ENCODE data around the gene NTM. TPM values are rescaled to one million over a fixed set of nuclear protein-coding genes. Genes with fewer than 3 reads are reported as not detected.

NTM gene
- polyA plus RNA-seq, 1 donor = 44.4 TPM

DNA sequence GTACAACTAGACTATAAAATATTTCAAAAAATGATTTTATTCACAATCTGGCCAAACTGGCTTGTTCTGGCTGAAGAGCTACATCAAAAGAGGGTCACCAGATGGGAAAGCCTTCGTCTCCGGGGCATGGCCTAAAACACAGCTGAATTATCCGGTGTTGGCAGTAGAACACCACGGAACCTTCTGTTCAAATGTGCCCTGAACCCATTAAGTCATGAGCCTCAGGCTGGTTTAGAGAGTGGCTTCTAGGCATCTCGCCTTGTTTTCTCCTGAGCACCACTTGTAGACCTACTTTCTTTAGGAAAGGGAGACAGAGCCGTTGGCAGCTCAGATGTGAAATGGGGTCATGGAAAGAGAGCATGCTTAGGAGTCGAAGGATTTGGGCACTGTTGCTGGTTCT lies 890.2 kb downstream of the NTM start:
- DNase-seq = no peak

DNA sequence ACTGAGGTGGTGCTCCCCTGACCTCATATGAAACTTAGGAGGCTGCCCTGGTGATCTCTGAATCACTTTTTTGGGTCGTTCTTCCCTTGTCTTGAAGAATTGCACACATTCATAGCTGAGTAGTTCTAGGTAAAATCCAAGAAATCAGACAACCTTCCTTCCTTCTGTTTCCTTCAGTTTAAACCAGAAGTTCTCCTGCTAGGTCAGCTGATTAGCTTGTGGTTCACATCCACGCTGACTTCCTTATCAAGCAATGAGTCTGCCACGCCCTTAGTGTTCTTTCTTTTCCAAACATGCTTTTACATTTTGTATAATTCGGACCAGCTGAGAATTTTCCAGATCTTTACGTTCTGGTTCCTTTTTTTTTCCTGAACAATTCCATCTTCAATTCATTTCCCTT lies 892.8 kb downstream of the NTM start:
- DNase-seq = no peak

DNA sequence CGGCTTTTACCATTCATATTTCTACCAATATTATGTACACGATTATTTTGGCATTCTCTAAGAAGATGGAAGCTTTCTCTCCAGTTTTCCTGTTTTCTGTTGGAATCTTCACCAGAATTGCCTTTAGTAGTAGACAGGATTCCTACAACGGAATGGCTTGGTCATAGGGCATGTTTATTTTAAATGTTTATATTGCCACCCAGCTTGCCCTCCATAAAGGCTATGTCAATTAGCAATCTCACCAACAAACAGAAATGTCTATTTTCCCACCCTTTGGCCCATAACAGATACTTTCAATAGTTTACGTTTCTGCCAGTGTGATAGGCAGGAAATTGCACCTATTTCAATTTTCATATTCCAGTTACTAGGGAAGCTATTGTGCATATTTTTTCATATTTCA lies 893.5 kb downstream of the NTM start:
- DNase-seq = no peak

DNA sequence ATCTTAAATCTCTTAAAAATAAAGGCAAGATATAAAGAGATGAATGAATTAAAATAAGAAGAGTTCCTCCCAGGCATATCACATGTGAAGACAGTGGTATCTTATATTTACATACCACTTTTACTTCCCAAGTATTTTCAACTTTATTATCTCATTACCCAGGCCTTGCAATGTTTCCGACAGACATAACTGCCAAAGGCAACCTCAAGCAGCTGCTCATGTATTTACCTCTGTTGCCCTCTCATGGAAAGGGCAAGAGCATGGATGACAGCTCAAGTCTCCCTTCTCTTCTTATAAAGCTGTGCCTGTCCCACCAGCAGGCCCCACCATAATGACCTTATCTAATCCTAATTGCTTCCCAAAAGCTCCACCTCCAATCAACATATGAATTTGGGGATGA lies 894.2 kb downstream of the NTM start:
- no peak for DNase-seq

DNA sequence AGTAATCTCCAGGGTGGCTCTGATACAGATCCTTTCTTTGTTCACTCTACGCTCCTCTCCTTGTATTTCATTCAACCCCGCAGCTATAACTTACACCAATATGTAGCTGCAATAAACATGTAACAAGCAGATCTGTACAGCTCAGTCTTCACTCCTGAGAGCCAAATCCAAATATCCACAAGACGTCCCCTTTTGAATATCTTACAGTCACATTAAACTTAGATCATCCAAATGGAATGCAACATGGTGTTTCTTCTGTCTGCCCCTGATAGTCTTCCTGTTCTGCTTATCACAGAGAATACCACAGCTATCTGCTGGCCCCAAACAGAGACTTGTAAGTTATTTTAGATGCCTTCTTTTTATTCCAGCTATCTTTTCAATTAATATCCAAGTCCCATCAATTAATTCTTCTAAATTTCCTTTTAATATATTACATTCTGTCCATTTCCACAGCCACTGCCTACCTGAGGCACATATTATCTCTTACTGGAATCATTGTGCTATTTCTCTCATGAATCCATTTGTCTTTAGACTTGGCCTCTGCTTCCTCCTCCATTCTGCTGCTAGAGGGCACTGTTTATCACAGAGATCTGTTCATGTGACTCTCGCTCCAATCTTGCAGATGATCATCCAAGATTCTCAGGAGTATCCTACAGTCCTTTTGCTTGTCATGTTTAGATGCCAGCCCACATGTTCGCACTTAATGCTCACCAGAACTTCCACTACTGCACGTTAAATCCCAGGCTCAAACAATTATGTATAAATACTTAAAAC lies 908.6 kb downstream of the NTM start:
- peak; percentile 31 for DNase-seq

DNA sequence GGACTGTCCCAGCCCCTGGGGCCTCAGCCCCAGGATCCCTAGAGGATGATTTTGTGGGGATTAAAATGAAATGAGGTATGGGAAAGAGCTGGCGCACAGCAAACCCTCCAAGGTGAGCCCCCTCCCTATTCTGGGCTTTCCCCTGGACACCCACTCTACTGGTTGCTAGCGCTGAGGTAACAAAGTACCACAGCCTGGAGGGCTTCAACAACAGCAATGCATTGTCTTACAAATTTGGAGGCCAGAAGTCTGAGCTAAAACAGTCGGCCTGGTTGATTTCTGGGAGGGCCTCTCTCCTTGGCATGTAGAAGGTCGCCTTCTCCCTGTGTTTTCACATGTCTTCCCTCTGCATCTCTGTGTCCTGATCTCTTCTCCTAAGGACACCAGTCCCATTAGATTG lies 913.6 kb downstream of the NTM start:
- DNase-seq = no peak

DNA sequence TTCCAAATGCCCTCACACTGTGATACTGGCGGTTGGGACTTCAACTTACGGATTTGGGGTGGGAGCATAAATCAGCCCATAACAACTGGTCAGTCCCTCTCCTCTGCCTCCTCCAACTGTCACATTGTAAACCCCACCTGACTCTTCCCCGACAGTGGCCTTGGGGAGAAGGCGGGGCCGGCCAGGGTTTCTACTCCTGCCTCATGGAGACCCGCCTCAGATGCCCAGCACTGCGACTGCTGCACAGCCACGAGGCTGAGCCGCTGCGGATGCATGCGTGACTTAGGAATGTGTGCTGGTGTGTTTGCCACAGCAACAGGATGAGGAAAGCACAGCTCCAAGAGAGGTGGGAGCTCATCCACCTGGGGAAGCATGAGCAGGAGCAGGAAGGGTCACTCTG lies 914.2 kb downstream of the NTM start:
- no peak for DNase-seq

DNA sequence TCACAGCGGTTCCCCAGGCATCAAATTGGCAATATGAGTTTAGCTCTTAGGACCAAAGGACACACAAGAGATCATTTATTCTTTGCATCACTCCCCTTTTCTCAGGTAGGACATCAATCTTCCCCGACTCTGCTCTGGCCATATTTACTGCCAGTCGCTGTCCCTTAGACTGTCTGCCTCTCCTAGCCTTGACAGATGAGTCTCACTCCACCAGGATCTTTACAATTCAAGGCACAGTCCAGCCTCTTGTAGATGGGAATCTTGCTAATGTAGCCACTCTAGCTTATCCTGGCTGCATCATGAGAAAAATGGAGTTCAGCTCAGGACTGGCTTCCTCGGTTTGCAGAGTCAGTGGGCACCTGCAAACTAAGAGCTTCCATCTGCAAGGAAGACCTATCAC lies 915.2 kb downstream of the NTM start:
- no peak for DNase-seq

DNA sequence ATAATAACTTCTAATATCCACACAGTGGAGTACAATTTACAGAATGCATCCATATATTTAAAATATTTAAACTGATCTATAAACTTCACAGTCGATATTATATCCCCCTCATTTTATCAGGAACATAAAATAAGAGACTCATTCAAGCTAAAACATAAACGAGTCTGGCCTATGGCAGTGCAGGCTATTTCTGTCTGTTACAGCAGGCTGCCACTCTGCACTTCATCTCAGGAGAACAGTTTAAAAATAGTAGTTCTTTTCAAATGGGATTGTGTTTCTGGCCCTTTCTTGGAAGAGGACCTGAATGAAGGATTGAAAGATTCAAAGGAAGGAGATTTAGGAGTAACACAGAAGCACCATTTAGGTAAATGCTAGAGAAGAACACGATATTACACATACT lies 915.7 kb downstream of the NTM start:
- DNase-seq = no peak

DNA sequence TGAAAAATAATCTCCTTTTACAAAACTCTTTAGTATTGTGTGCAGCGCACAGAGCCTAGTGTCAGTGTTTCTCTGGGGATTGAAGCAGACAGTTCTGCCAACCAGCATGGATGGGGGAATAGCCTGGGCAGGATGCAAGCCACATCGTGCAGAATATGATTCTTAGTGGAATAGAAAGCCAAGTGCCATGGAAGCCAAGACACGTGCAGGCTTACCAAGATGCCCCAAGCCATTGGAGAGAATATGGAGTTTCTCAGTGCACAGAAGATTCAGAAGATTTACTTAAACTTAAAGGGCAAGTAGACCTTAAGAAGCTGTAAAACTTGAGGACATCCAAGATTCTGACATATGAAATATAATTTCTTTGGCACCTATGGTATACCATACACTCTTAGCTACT lies 917.6 kb downstream of the NTM start:
- DNase-seq = no peak

DNA sequence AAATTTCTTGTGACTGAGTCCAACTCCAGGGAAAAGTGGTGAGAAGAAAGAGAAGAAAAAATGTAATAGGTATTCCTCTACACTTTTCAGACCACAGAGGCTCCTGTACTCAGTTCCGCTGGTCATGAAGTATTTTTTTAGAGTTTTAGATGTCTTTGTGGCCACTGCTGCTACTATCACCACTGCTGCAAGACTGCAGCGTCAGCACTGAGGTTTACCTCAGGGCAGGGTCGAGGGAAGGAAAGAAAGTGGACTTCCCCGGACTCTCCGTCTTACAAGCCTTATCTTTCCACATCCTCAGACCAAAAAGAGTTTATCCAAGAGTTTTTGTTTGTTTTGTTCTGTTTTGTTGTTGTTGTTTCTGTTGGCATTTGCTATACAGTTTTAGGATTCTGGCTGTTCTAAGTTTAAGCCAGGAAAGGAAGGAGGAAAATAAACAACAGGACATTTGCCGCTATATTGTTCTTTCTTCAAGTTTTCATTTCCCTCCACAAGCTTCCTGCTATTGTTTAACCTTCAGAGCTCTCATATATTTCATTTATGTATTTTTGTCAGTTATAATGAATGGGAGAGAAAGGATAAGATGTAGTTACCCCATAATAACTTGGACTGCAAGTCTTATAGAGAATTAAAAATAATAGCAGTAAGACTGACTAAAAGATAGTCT lies 919.3 kb downstream of the NTM start:
- DNase-seq = no peak

DNA sequence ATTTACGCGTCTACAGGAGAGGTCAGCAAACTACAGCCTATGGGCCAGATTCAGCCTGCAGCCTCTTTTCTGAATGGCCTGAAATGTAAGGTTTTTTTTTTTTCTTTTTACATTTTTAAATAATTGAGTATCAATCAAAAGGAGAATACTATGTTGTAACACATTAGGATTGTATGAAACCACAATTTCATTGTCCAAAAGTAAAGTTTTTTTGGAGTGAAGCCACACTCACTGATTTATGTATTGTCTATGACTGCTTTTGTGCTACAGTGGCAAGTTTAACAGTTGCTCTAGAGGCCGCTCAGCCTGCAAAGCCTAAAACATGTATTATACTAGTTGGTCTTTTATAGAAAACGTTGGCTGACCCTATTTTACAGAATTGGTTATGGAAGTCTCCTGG lies 923.2 kb downstream of the NTM start:
- no peak for DNase-seq

DNA sequence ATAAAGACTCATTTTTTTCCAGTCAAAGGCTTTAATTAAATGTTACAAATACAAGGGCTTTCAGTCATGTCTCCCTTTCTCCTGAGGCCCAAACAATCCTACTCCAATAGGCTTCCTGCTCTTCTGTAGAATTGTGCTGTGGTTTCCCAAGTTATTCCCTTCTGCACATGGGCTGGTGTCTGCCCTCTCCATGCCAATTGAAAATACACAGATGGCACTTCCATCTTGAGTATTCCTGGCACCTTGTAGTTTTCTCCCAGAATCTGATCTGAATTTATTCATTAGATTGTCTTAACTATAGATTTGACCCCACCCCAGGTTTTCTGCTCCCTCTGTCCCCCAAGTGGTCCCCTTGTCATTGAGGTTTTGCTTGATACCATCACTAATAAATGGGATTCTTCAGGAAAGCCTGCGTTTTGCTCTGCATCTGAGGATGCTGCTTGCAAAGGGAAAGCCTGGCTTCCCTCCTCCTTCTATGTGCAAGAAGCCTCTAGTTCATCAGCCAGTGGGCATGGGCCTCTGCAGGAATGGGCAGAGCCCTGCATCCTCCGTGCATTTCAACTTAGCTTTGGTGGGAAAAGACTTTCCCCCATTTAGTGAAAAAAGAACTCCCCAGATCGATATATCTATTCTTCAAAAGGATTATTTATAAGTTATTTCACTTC lies 926.7 kb downstream of the NTM start:
- no peak for DNase-seq

DNA sequence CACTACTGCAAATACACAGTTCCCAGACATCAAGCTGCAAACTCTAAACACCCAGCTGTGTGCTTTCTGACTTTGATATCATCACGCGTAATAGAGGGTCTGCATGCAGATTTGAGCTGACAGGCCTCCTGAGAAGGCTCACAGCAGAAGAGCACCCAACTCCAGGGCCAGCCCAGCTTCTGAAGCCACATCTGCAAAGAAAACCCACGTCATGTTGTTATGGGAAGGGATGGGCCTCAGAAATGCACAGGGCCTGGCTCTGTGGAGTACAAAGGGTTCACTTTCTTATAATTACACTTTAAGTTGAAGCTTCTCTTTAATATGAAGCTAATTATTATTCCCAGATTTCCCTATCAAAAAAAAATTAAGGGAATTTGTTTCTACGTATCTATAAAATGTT lies 927.9 kb downstream of the NTM start:
- no peak for DNase-seq

DNA sequence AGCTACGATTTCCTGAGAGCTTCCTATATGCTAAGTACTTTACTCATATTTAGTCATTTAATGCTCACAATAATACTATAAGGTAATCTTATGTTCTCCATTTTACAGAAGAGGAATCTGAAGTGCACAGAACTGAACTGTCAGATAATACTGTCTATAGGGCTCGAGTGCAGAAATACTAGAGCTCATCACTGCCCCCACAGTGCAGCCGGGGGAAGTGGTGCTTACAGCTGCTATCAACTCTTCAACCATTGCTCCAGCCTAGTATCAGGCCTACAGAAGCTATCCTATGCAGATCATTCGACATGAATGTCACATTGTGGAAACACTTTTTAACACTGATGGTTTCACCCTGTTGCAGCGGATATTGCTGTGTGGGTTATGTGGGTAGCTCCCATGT lies 929.9 kb downstream of the NTM start:
- DNase-seq = no peak

DNA sequence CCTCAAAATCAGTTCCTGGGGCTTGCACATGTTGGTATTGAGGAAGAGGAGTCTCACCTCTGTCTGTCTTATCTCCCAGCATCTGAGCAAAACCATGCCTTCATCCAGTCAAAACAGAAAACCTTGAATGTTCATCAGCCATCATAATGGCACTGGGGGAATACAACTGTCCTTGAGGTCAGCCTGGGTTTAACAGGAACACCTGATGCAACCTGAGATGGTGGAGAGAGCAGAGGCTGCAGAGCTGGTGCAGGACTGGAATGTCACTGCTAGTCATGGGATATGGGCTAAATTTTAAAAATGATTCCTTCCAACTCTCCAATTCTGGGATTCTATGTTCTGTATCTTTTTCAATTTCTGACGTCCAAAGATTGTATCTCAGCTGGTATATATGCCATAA lies 931.0 kb downstream of the NTM start:
- DNase-seq = no peak

DNA sequence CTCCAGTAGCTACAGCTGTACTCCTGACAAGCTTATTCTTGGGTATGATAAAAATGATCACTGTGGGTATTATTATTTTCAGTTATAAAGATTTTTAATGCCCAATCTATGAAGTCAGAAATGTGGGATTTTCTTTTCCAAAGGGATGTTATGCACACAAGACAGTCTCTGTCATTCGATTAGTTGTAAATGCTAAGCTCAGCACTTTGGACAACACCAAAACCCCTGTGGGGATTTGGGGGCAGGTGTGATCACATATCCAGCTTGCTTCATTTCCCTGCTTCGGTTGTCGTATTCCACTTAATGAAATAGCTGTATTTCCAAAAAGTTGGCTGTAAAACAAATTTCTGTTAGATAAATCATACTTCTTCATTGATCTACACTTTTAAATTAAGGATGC lies 931.5 kb downstream of the NTM start:
- no peak for DNase-seq

DNA sequence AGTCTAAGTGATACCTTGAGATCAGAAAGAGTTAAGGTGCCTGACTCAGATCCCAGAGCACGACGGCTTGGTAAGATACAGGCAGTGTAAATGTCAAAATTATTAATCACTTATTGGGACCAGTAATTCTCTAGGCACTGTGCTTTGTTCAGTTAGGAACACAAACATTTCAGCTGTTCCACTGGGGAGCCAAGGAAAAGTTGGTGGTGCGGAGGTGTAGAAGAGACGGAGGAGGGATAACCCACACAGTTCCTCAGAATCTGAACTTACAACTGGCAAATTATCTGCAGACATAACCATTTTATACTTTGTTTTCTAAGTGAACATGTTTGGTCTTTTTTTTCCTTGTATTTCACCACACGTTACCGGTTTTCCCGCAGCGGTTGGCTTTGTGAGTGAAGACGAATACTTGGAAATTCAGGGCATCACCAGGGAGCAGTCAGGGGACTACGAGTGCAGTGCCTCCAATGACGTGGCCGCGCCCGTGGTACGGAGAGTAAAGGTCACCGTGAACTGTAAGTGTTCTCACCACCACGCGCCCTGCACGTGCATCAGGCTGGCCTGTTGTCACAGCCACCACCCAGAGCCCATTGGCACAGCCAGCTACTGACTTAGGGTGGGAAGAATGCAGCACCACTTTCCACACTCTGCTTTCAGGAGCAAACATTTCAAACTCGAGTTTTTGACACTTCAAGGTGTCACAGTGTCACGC lies 937.0 kb downstream of the NTM start:
- DNase-seq = no peak

DNA sequence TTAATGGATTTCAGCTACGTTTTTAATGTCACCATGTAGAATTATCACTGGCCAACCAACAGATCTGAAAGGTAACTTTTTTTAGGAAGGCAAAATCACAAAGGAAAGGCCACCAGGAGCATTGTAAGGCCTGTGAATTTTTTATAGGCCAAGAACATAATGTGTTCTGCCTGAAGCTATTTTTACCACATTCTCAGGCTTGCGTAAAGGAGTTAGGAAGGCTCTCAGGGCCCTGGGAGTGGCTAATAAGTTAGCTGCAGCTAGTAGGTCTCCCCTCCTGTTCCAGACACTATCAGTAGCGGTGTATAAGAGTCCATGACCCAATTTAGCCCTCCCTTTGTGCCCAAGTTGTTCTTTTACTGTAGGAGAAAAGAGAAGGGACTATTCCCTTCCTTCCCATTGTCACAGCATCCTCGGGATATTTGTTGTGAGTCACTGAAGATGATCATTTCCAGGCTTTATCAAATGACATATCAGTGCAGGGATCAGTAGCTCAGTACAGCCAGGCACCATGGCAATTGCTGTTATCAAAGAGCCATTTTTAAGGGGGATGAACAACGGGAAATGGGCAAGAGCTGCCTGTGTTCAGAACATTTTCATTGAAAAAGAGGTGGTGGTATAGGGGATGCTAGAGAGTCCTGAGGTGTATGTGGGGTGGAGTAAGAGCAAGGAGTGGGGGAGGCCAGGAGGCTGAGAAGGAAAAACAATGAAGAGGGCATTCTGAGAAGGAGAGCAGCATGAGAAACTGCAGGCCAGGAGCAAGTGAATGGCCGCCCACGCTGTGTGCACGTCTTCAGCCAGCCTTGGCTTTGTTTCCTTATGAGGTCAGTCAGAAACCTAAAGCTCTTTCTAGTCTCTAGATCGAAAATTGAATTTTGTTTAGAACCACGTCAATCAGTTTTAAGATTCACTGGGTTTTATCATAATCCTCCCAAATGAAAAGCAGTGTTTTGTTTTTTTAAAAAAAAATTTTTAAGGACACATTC lies 940.3 kb downstream of the NTM start:
- DNase-seq = no peak

DNA sequence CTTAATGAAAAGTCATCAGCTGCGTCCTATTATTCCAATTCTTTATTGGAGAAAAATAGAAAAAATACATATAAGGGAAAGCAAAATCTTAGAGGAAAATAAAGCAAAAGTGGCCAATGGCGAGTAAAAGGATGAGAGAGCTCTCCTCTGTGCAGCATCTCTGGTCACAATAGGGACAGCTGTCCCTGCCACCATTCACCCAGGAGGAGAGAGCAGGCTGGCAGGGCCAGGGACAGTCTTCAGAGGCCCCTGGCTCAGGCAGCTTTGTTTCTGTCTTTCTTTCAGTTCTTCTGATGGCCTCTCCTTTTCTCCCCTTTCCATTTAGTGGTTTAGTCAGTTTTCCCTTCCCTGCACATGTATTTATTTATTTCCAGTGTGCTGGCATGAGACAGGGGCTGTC lies 941.3 kb downstream of the NTM start:
- DNase-seq = no peak

DNA sequence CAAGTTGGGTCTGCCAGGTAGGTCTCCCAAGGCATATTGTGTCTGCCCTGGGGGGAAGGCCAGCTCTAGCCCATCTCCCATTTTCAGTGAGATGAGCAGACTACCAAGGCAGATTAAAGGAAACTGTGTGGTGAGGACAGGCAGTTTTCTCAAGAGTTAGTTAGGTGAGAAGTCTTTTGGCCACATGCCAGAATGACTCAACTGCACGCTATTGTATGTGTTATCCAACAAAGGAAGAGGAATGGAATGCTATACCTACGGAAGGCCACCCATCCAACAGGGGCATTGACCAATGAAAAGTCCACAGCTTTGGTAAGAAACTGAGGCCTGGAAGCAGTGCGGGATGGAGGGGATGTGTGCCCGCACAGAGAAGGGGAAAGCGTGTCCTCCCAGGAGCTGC lies 941.7 kb downstream of the NTM start:
- no peak for DNase-seq

DNA sequence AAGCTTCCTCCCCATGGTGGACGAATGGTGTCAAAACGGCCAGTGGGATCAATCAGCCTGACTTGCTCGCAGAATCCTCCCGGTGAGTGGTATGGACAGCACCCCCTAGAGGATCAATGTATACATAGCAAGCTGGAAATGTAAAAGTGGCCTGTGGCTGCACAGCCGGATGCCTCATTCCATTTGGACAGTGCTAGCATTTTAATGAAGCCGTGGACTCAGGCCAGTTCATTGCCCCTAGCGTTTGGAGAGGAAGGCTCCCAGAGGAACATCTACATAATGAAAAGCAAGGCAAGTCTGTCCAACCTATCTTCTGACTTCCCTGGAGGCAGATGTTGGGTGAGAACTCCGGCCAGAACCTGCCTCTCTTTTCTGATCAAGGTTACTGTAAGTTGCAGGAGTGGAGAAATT lies 942.3 kb downstream of the NTM start:
- peak; percentile 19 for DNase-seq
